Measurements from ENCODE around the gene HOXA13. TPM values are rescaled to one million over a fixed set of nuclear protein-coding genes. Genes with fewer than 3 reads are reported as not detected.

Gene HOXA13
- total and polyA plus RNA-seq, 2 donors (not counting 1 experiment from before 2014, with no cell fraction given) = not detected

DNA sequence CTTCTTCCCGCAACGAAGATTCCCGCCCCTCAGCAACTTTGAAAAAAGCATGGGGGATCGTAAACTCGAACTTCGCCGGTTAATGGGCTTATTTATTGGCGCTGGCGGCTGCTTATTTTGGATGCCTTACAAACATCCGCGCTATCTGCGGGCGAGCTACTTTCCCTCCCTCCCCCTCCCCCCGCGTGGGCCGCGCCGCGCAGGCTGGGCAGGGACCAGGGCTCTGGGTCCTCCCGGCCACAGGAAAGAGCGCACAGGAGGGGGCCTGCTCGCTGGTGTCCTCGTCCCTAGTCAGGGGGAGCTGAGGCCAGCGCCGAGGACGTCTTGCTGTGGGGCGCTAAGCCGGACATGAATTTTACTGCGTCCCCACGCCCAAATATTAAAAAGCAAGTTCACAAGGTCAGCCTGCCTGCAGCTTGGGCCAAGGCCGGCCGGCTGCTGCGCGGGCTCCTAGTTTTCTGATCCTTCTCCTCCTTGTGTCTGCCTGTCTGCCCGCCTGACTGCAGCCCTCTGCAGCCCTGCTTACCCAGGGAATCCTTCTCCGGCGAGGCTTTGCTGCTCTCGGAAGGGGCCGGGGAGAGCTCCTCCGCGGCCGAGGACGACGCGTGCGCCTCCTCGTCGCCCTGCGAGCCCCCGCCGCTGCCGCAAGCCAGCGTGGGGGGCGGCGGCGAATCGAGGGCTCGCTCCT, 26.9 kb downstream of the HOXA13 start:
- ChIA-PET POLR2A (interaction anchor here (0.8 kb wide), 1 partner anchor 22 kb away, joined by 3 read pairs; no protein-coding TSS in a partner anchor), CTCF (interaction anchor here (0.7 to 2.8 kb wide), 8 partner anchors 9 to 1306 kb away, joined by 3 to 10 read pairs (median 4); no protein-coding TSS in a partner anchor)
- DNase-seq = no peak
- Histone ChIP-seq H3K4me2 (replicated peaks; ENCODE audit: low read depth, low read length, poor library complexity, severe bottlenecking) (peak overlapping the region; percentile 93), H3K27me3 (replicated peaks in 1 of 4; ENCODE audit: control extremely low read depth in 1 of 4, control insufficient read depth in 3 of 4, insufficient read depth in 4 of 4, low read length in 3 of 4) (peaks cover 0 to 96% (median 81%) of the 10 kb centered on the region in 4 experiments), H3K9ac (ENCODE audit: low read length) (peak overlapping the region; percentile 61), H3K36me3 (replicated peaks in 1 of 2; ENCODE audit: control extremely low read depth in 1 of 2, control insufficient read depth in 1 of 2, extremely low read depth in 1 of 2, insufficient read depth in 2 of 2, low read length in 1 of 2) (no peaks in the 10 kb centered on the region), H3K4me3 (ENCODE audit: control extremely low read depth in 1 of 5, extremely low read depth in 1 of 5, insufficient read depth in 1 of 5, low read depth in 2 of 5, low read length in 4 of 5) (peak overlapping the region in 3 of 5 experiments; percentile 36 to 55 (median 51)), H3K79me2 (ENCODE audit: control insufficient read depth, insufficient read depth, low read length) (no peaks in the 10 kb centered on the region), H2AFZ (ENCODE audit: insufficient read depth, low read depth, low read length, poor library complexity, severe bottlenecking) (peak overlapping the region; percentile 64), H3K4me1 (ENCODE audit: control insufficient read depth in 2 of 2, insufficient read depth in 2 of 2, low read length in 2 of 2) (peaks cover 38 to 63% of the 10 kb centered on the region in 2 donors), H3K9me3 (ENCODE audit: control extremely low read depth in 1 of 3, control insufficient read depth in 2 of 3, insufficient read depth in 1 of 3, low read length in 2 of 3) (peaks cover 0 to 64% (median 15%) of the 10 kb centered on the region in 3 donors), H3K27ac (ENCODE audit: low read length in 2 of 2) (no peak overlapping the region), H4K20me1 (ENCODE audit: control insufficient read depth, insufficient read depth, low read length, poor library complexity, severe bottlenecking) (peaks cover 8% of the 10 kb centered on the region)
- intact Hi-C loops (cut with micrococcal nuclease) = loop anchor here (1.0 kb wide), 1 partner anchor 11 kb away; no protein-coding TSS in a partner anchor
- Mint-ChIP-seq H3K9me3 (ENCODE audit: insufficient read depth) (no peaks in the 10 kb centered on the region), H3K27ac (no peak overlapping the region), H3K4me3 (peak overlapping the region; percentile 54), H3K4me1 (peaks cover 19% of the 10 kb centered on the region), H3K27me3 (peaks cover 55% of the 10 kb centered on the region)
- WGBS (ENCODE audit: insufficient coverage) = 3% methylated on average over 56 of the region's 58 CpGs
- TF ChIP-seq, protein P1, sequence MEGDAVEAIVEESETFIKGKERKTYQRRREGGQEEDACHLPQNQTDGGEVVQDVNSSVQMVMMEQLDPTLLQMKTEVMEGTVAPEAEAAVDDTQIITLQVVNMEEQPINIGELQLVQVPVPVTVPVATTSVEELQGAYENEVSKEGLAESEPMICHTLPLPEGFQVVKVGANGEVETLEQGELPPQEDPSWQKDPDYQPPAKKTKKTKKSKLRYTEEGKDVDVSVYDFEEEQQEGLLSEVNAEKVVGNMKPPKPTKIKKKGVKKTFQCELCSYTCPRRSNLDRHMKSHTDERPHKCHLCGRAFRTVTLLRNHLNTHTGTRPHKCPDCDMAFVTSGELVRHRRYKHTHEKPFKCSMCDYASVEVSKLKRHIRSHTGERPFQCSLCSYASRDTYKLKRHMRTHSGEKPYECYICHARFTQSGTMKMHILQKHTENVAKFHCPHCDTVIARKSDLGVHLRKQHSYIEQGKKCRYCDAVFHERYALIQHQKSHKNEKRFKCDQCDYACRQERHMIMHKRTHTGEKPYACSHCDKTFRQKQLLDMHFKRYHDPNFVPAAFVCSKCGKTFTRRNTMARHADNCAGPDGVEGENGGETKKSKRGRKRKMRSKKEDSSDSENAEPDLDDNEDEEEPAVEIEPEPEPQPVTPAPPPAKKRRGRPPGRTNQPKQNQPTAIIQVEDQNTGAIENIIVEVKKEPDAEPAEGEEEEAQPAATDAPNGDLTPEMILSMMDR (IDR thresholded peaks at IDR 0.05) = no peak
- no peak for TF ChIP-seq EZH2 (IDR thresholded peaks at IDR 0.05; ENCODE audit: borderline replicate concordance, insufficient read depth, low read depth, low read length, poor library complexity, severe bottlenecking)
- ATAC-seq (ENCODE audit: low read depth) = no peak

DNA sequence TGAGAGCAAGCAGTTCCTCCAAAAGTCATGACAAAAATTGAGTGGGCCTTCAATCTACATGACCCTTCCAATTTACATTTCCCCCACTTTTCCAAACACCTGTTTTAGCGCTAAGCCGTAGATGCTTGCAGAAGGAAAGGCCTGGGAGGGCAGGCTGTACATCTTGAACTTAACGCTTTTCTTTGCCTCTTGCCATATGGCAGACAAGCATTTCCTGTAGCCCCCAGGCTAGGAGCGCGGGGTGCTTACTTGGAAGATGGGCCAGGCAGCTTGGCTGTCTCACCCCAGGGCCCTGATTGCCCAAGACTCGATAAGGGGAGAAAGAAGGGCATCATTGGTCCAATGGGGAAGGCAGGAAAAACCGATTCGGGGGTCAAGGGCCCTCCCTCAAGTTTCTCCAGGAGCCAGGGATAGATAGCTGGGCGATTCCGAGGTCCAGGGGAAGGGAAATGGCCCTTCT, 27.5 kb downstream of the HOXA13 start:
- WGBS (ENCODE audit: insufficient coverage) = 9% methylated on average over 10 of the region's 10 CpGs
- Mint-ChIP-seq H3K4me1 (peaks cover 19% of the 10 kb centered on the region), H3K27ac (peak overlapping the region; percentile 23), H3K27me3 (peaks cover 56% of the 10 kb centered on the region), H3K9me3 (ENCODE audit: insufficient read depth) (no peaks in the 10 kb centered on the region), H3K4me3 (peak overlapping the region; percentile 44)
- ChIA-PET CTCF (interaction anchor here (0.9 to 2.8 kb wide), 6 partner anchors 10 to 1306 kb away, joined by 3 to 10 read pairs (median 4); no protein-coding TSS in a partner anchor), POLR2A (no interaction called here)
- no peak overlapping the region for H3K9ac ChIP-seq (ENCODE audit: low read length)
- H3K9me3 ChIP-seq (ENCODE audit: control extremely low read depth in 1 of 3, control insufficient read depth in 2 of 3, insufficient read depth in 1 of 3, low read length in 2 of 3) = peaks cover 0 to 68% (median 16%) of the 10 kb centered on the region in 3 donors
- DNase-seq (peak; percentile 48), ATAC-seq (ENCODE audit: low read depth) (no peak)
- no peaks in the 10 kb centered on the region for H3K36me3 ChIP-seq (replicated peaks in 1 of 2; ENCODE audit: control extremely low read depth in 1 of 2, control insufficient read depth in 1 of 2, extremely low read depth in 1 of 2, insufficient read depth in 2 of 2, low read length in 1 of 2)
- no peak overlapping the region for H2AFZ ChIP-seq (ENCODE audit: insufficient read depth, low read depth, low read length, poor library complexity, severe bottlenecking)
- no peaks in the 10 kb centered on the region for H3K79me2 ChIP-seq (ENCODE audit: control insufficient read depth, insufficient read depth, low read length)
- H3K27ac ChIP-seq (ENCODE audit: low read length in 2 of 2) = no peak overlapping the region
- H3K4me1 ChIP-seq (ENCODE audit: control insufficient read depth in 2 of 2, insufficient read depth in 2 of 2, low read length in 2 of 2) = peaks cover 38 to 63% of the 10 kb centered on the region in 2 donors
- H3K4me3 ChIP-seq (ENCODE audit: control extremely low read depth in 1 of 5, extremely low read depth in 1 of 5, insufficient read depth in 1 of 5, low read depth in 2 of 5, low read length in 4 of 5) = no peak overlapping the region
- H3K27me3 ChIP-seq (replicated peaks in 1 of 4; ENCODE audit: control extremely low read depth in 1 of 4, control insufficient read depth in 3 of 4, insufficient read depth in 4 of 4, low read length in 3 of 4) = peaks cover 0 to 96% (median 80%) of the 10 kb centered on the region in 4 experiments
- H4K20me1 ChIP-seq (ENCODE audit: control insufficient read depth, insufficient read depth, low read length, poor library complexity, severe bottlenecking) = peaks cover 8% of the 10 kb centered on the region
- intact Hi-C loops (cut with micrococcal nuclease) = no loop called here
- H3K4me2 ChIP-seq (replicated peaks; ENCODE audit: low read depth, low read length, poor library complexity, severe bottlenecking) = no peak overlapping the region
- TF ChIP-seq, protein P1 (IDR thresholded peaks at IDR 0.05) = no peak
- TF ChIP-seq EZH2 (IDR thresholded peaks at IDR 0.05; ENCODE audit: borderline replicate concordance, insufficient read depth, low read depth, low read length, poor library complexity, severe bottlenecking) = no peak
